GOT3 (cell line): ENCODE results near the gene LCE3E.

Experiments
- DNase-seq: peaks from one replicate; lab custom pipeline; 2025; ENCODE audit warnings: mixed read lengths; lab: John Stamatoyannopoulos, UW

The LCE3E gene

DNA sequence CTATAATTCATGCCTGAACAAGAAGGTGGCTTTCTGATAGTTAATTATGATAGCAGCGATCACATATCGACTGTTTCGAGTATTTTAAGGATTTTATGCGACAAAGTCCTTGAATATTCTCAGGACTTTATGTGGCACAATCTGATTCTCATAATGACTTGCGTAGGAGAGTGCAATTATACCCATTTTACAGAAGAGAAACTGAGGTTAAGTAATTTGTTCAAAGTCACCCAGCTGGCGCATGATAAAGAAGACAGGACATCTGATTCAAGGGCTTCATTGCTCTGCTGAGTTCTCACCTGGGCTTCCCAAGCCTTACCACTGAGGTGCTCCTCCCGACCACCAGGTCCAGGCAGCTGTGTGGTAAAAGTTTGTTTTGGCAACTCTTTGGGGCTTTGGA, 50.5 kb downstream of the LCE3E start:
- DNase-seq, result no peak
